NCI-H345 treated with DMSO at 0.1 percent for 48 hours (cell line): ENCODE data around the gene INHBB.

ENCODE experiments used
- DNase-seq: peaks from one replicate; lab custom pipeline; 2025; ENCODE audit not compliant: unreplicated experiment; lab: John Stamatoyannopoulos, UW

Gene INHBB

GRCh38 chr2:120395221-120396012 is 49.5 kb downstream of the INHBB start:
- DNase-seq = no peak

- peak; percentile 89 for DNase-seq
Observed at GRCh38 chr2:120396013-120396860, 50.3 kb downstream of the INHBB start.

- DNase-seq = peak; percentile 9
Observed at GRCh38 chr2:120396861-120397811, 51.2 kb downstream of the INHBB start.

- DNase-seq = no peak
Observed at GRCh38 chr2:120398051-120398995, 52.4 kb downstream of the INHBB start.

GRCh38 chr2:120398996-120399888 is 53.3 kb downstream of the INHBB start:
- DNase-seq = no peak

GRCh38 chr2:120399889-120400240 is 53.9 kb downstream of the INHBB start:
- DNase-seq = no peak

GRCh38 chr2:120400551-120400950 is 54.6 kb downstream of the INHBB start:
- DNase-seq = no peak
